Measurements from ENCODE around the gene MMP14. TPM values are rescaled to one million over a fixed set of nuclear protein-coding genes. Genes with fewer than 3 reads are reported as not detected.
A peak's percentile ranks its signal among the peaks of the same experiment; 100 is the strongest.

MMP14 gene
- total and polyA plus RNA-seq, 2 of the 13 experiments (the other 11 are each of a cell fraction or from before 2014, with no cell fraction given), result 5.2 to 9.8 TPM

- TF ChIP-seq MNT (IDR thresholded peaks at IDR 0.05) (no peak), CHD2 (IDR thresholded peaks at IDR 0.05; ENCODE audit: low read depth, low read length) (peak; percentile 61; the same call in 1 of the 2 replicates), ZNF569 (CRISPR knock-in tag; IDR thresholded peaks at IDR 0.05; ENCODE audit: borderline replicate concordance) (no peak; the same call in 1 of the 2 replicates), GLI4 (CRISPR knock-in tag; IDR thresholded peaks at IDR 0.05; ENCODE audit: borderline replicate concordance) (peak; percentile 97; the same call in 1 of the 2 replicates), ZSCAN5A (CRISPR knock-in tag; IDR thresholded peaks at IDR 0.05; ENCODE audit: borderline replicate concordance) (no peak; the same call in 1 of the 2 replicates), SALL2 (CRISPR knock-in tag; IDR thresholded peaks at IDR 0.05) (peak; percentile 81; the same call in 1 of the 2 replicates), RERE (CRISPR knock-in tag; IDR thresholded peaks at IDR 0.05; ENCODE audit: low read depth) (peak; percentile 81), MAFG (CRISPR knock-in tag; IDR thresholded peaks at IDR 0.05) (no peak; the same call in 1 of the 2 replicates), GMEB2 (CRISPR knock-in tag; IDR thresholded peaks at IDR 0.05; ENCODE audit: low read depth) (no peak), ZFY (CRISPR knock-in tag; IDR thresholded peaks at IDR 0.05) (peak; percentile 89), MATR3 (CRISPR knock-in tag; IDR thresholded peaks at IDR 0.05) (no peak), ZNF205 (CRISPR knock-in tag; IDR thresholded peaks at IDR 0.05) (peak; percentile 90), TBL1XR1 (IDR thresholded peaks at IDR 0.05; ENCODE audit: borderline replicate concordance, low read length, partially characterized antibody) (peak; percentile 19), ZNF598 (CRISPR knock-in tag; IDR thresholded peaks at IDR 0.05; ENCODE audit: borderline replicate concordance) (peak; percentile 99), MED1 (CRISPR knock-in tag; IDR thresholded peaks at IDR 0.05) (peak; percentile 79; the same call in 1 of the 2 replicates), NR2F2 (IDR thresholded peaks at IDR 0.05; ENCODE audit: borderline replicate concordance, low read depth) (peak; percentile 63; the same call in 1 of the 2 replicates), ZNF34 (CRISPR knock-in tag; IDR thresholded peaks at IDR 0.05; ENCODE audit: borderline replicate concordance) (peak; percentile 76), ASH2L (IDR thresholded peaks at IDR 0.05; ENCODE audit: insufficient read length, low read depth, low read length) (peak; percentile 99)
Measured at GRCh38 chr14:22871224-22872032, 35.0 kb downstream of the MMP14 start, which contains the start of gene LRP10 (continued).
